ENCODE results near the gene OGDH.
"Not testable (repeated sequence)": the region's sequence is repeated elsewhere in the genome, so short reads cannot be mapped to it uniquely, and the experiment has no call there.

The OGDH gene
- total RNA-seq: 180 to 308 reads per million in 2 experiments

GRCh38 chr7:44606341-44607140 is at the start of gene OGDH:
OGDH (plus strand) TSS chr7:44606627; CDS start chr7:44624344, 17,717 bp downstream.
- DNase-seq (ENCODE audit: low read depth): peak; percentile 99

GRCh38 chr7:44557485-44557884 is 48.9 kb upstream of the OGDH start:
- DNase-seq (ENCODE audit: low read depth): no peak

GRCh38 chr7:44559485-44559884 is 46.9 kb upstream of the OGDH start:
- no peak for DNase-seq (ENCODE audit: low read depth)

- no peak for DNase-seq (ENCODE audit: low read depth)
Observed at GRCh38 chr7:44561481-44561880, 44.9 kb upstream of the OGDH start.

GRCh38 chr7:44561962-44562621 is 44.3 kb upstream of the OGDH start:
- no peak for DNase-seq (ENCODE audit: low read depth)

GRCh38 chr7:44562622-44562962 is 43.8 kb upstream of the OGDH start:
- DNase-seq (ENCODE audit: low read depth): not testable (repeated sequence)

GRCh38 chr7:44563171-44563679 is 43.2 kb upstream of the OGDH start:
- DNase-seq (ENCODE audit: low read depth): no peak

- DNase-seq (ENCODE audit: low read depth): no peak
Observed at GRCh38 chr7:44564606-44565005, 41.8 kb upstream of the OGDH start.

- DNase-seq (ENCODE audit: low read depth): peak; percentile 51
Observed at GRCh38 chr7:44565097-44565794, 41.2 kb upstream of the OGDH start.

- DNase-seq (ENCODE audit: low read depth): no peak
Observed at GRCh38 chr7:44565795-44566559, 40.5 kb upstream of the OGDH start.

- no peak for DNase-seq (ENCODE audit: low read depth)
Observed at GRCh38 chr7:44566680-44567079, 39.7 kb upstream of the OGDH start.

- DNase-seq (ENCODE audit: low read depth): no peak
Observed at GRCh38 chr7:44567884-44568283, 38.5 kb upstream of the OGDH start.

- DNase-seq (ENCODE audit: low read depth): no peak
Observed at GRCh38 chr7:44568771-44569560, 37.5 kb upstream of the OGDH start.

GRCh38 chr7:44569959-44570358 is 36.5 kb upstream of the OGDH start:
- no peak for DNase-seq (ENCODE audit: low read depth)

GRCh38 chr7:44572771-44573170 is 33.7 kb upstream of the OGDH start:
- no peak for DNase-seq (ENCODE audit: low read depth)

GRCh38 chr7:44573464-44574286 is 32.8 kb upstream of the OGDH start, which contains the start of gene DDX56:
DDX56 (minus strand) TSS chr7:44573908; CDS start chr7:44573895, 13 bp downstream.
- peak; percentile 88 for DNase-seq (ENCODE audit: low read depth)

GRCh38 chr7:44574287-44574872 is 32.0 kb upstream of the OGDH start:
- DNase-seq (ENCODE audit: low read depth): no peak

- DNase-seq (ENCODE audit: low read depth): no peak
Observed at GRCh38 chr7:44575054-44575453, 31.4 kb upstream of the OGDH start.

- DNase-seq (ENCODE audit: low read depth): no peak
Observed at GRCh38 chr7:44576228-44576627, 30.2 kb upstream of the OGDH start.

All from T follicular helper cell (primary cell).